ENCODE results near the gene SEC14L1.

The SEC14L1 gene

GRCh38 chr17:77214328-77214727 is 73.6 kb downstream of the SEC14L1 start:
- Histone ChIP-seq H3K36me3 (ENCODE audit: control insufficient read depth in 2 of 2, insufficient read depth in 1 of 2, low read length in 2 of 2) (peaks cover 13 to 88% of the 10 kb centered on the region in 2 experiments), H3K4me3 (ENCODE audit: low read depth, low read length) (no peak overlapping the region), H3K9me3 (ENCODE audit: control insufficient read depth, insufficient read depth, low read depth, low read length) (no peaks in the 10 kb centered on the region), H3K4me1 (ENCODE audit: control insufficient read depth, insufficient read depth, low read length) (no peaks in the 10 kb centered on the region), H3K27ac (ENCODE audit: extremely low read depth, low read depth, low read length) (no peak overlapping the region)
- POLR2A ChIA-PET = interaction anchor here (0.6 kb wide), 1 partner anchor 175 kb away, joined by 8 read pairs; no protein-coding TSS in a partner anchor
- CTCF ChIA-PET = interaction anchor here (0.5 to 1.8 kb wide), 4 partner anchors 13 to 339 kb away, joined by 3 to 5 read pairs (median 4); no protein-coding TSS in a partner anchor
- TF ChIP-seq ZNF521 (tag by site-specific recombination; IDR thresholded peaks at IDR 0.05) = no peak

GRCh38 chr17:77214743-77215142 is 74.0 kb downstream of the SEC14L1 start:
- Histone ChIP-seq H3K4me3 (ENCODE audit: low read depth, low read length) (no peak overlapping the region), H3K9me3 (ENCODE audit: control insufficient read depth, insufficient read depth, low read depth, low read length) (no peaks in the 10 kb centered on the region), H3K4me1 (ENCODE audit: control insufficient read depth, insufficient read depth, low read length) (no peaks in the 10 kb centered on the region), H3K36me3 (ENCODE audit: control insufficient read depth in 2 of 2, insufficient read depth in 1 of 2, low read length in 2 of 2) (peaks cover 11 to 84% of the 10 kb centered on the region in 2 experiments), H3K27ac (ENCODE audit: extremely low read depth, low read depth, low read length) (no peak overlapping the region)
- TF ChIP-seq ZNF658 (tag by site-specific recombination; IDR thresholded peaks at IDR 0.05) (no peak), REST (tag by site-specific recombination; IDR thresholded peaks at IDR 0.05) (no peak), ZNF169 (tag by site-specific recombination; IDR thresholded peaks at IDR 0.05) (no peak), ZNF2 (tag by site-specific recombination; IDR thresholded peaks at IDR 0.05) (no peak), ZFP3 (tag by site-specific recombination; IDR thresholded peaks at IDR 0.05; ENCODE audit: low read depth) (peak; percentile 77), CTCF (tag by site-specific recombination; IDR thresholded peaks at IDR 0.05) (peak; percentile 88), IKZF3 (tag by site-specific recombination; IDR thresholded peaks at IDR 0.05) (no peak), PRDM6 (tag by site-specific recombination; IDR thresholded peaks at IDR 0.05) (no peak), ZNF677 (tag by site-specific recombination; IDR thresholded peaks at IDR 0.05) (no peak), HOXD13 (CRISPR knock-in tag; IDR thresholded peaks at IDR 0.05; ENCODE audit: borderline replicate concordance) (no peak)
- ChIA-PET POLR2A (interaction anchor here (0.6 kb wide), 1 partner anchor 175 kb away, joined by 8 read pairs; no protein-coding TSS in a partner anchor), CTCF (interaction anchor here (0.5 to 1.8 kb wide), 3 partner anchors 13 to 339 kb away, joined by 3 to 4 read pairs (median 4); no protein-coding TSS in a partner anchor)

GRCh38 chr17:77215281-77215680 is 74.5 kb downstream of the SEC14L1 start:
- H3K4me1 ChIP-seq (ENCODE audit: control insufficient read depth, insufficient read depth, low read length) = no peaks in the 10 kb centered on the region
- ChIA-PET POLR2A (no interaction called here), CTCF (interaction anchor here (1.8 kb wide), 1 partner anchor 14 kb away, joined by 4 read pairs; no protein-coding TSS in a partner anchor)

More at GRCh38 chr17:77215281-77215680, 74.5 kb downstream of the SEC14L1 start:
- Histone ChIP-seq H3K36me3 (ENCODE audit: control insufficient read depth in 2 of 2, insufficient read depth in 1 of 2, low read length in 2 of 2) (peaks cover 6 to 79% of the 10 kb centered on the region in 2 experiments), H3K27ac (ENCODE audit: extremely low read depth, low read depth, low read length) (no peak overlapping the region), H3K9me3 (ENCODE audit: control insufficient read depth, insufficient read depth, low read depth, low read length) (no peaks in the 10 kb centered on the region), H3K4me3 (ENCODE audit: low read depth, low read length) (no peak overlapping the region)
- no peak for TF ChIP-seq ZNF140 (tag by site-specific recombination; IDR thresholded peaks at IDR 0.05)
- TF ChIP-seq SCRT1 (tag by site-specific recombination; IDR thresholded peaks at IDR 0.05; ENCODE audit: borderline replicate concordance) = 0 out of 2 replicates have a peak, but pooled peaks have one; percentile 17
- TF ChIP-seq SCRT2 (tag by site-specific recombination; IDR thresholded peaks at IDR 0.05) = peak; percentile 68
